ENCODE results near the gene TRPC5OS. TPM values are rescaled to one million over a fixed set of nuclear protein-coding genes. Genes with fewer than 3 reads are reported as not detected.

The TRPC5OS gene
- polyA plus RNA-seq, 4 donors, result 0.03 TPM; not detected in 3

DNA sequence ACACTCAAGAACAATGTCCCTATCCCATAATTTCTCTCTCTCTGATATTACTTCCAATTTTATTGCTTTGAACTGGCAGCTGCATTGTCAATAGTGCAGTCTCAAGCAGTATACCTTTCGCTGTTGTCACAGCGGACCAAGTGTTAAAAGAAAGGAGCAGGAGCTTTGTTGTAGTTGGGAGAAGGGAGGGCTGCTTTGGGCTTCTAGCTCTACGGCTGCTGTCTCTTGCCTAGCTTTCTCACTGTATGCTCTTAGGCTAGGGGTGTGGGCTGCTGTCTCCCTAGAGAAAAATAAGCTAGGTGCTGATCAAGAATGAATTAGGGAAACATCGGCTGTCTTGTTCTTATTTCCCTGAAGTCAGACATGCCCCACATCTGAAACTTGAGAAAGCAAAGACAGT lies 52.5 kb downstream of the TRPC5OS start:
- no peak for FAIRE-seq

More for the DNA sequence above, 52.5 kb downstream of the TRPC5OS start:
- DNase-seq, result no peak
- no peaks in the 10 kb centered on the region for H3K4me1 ChIP-seq (ENCODE audit: control insufficient read depth in 3 of 3, insufficient read depth in 2 of 3, low read depth in 1 of 3, low read length in 2 of 3)
- no peaks in the 10 kb centered on the region for H3K9me3 ChIP-seq (ENCODE audit: control insufficient read depth in 2 of 2, insufficient read depth in 1 of 2, low read depth in 1 of 2, low read length in 1 of 2)
- no peaks in the 10 kb centered on the region for H3K27me3 ChIP-seq (ENCODE audit: control insufficient read depth in 3 of 3, insufficient read depth in 3 of 3, low read length in 3 of 3)
- 62 to 83% (median 67%) methylated on average over 4 of the region's 4 CpGs for WGBS, 3 donors
- H3K27ac ChIP-seq (ENCODE audit: low read depth in 1 of 3, low read length in 2 of 3), result no peak overlapping the region
- no peaks in the 10 kb centered on the region for H3K36me3 ChIP-seq (ENCODE audit: control insufficient read depth in 3 of 3, insufficient read depth in 2 of 3, low read depth in 1 of 3, low read length in 3 of 3)
- no peak overlapping the region for H3K4me3 ChIP-seq (ENCODE audit: low read depth in 1 of 3, low read length in 3 of 3)

Other genes starting within 250 kb of the TRPC5OS start
- 10 to 100 TPM; 31.3 to 60.4 (median 52.6) TPM for gene ALG13, start 195.0 kb upstream of the TRPC5OS start, polyA plus RNA-seq
- gene TRPC5, start 206.6 kb downstream of the TRPC5OS start, polyA plus RNA-seq, result under 1 TPM in 1 of 4 donors, not detected in 3; 0.01 TPM
- gene RTL4, start 206.8 kb downstream of the TRPC5OS start, polyA plus RNA-seq, result not detected